ENCODE measurements around the gene WFIKKN2.

DNA sequence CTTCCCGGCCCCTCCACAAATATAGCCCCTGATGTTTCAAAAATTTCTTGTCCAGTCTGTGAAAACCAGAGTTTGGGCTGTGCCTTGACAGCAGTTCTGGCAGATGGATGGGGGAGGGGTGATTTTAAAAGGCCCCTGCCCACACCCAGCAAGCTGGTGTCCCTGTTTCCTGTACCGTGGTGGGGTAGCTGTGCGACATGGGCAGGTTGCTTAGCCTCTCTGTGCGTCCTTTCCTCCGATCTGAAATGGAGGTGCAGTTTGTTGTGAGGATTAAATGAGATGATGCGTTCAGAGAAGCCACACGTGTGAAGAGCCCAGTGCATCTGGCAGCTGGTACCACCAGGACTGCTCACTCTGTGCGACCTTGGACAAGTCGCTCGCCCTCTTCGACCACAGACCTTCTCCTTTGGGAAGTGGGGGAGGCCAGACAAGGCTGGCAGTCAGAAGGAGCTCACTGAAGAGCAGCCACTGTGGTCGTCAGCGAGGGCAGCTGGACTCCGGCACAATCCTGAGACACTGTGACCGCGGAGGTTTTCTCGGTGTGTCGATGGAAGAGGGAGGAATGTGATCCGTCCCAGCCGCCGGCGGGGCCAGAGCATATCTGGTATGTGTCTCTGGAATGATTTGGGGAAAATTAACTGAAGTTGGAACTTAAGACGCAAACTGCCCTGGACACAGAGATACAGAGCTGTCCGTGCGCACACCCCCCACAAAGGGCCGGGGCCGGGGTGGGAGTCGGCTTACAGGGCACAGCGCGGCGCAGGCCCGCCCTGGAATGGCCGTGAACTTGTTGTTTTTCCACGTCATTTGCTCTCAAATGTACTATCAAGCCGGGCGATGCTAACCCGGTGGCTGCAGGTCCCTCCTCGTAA lies 721 bp upstream of the WFIKKN2 start:
- TF ChIP-seq, protein P1, sequence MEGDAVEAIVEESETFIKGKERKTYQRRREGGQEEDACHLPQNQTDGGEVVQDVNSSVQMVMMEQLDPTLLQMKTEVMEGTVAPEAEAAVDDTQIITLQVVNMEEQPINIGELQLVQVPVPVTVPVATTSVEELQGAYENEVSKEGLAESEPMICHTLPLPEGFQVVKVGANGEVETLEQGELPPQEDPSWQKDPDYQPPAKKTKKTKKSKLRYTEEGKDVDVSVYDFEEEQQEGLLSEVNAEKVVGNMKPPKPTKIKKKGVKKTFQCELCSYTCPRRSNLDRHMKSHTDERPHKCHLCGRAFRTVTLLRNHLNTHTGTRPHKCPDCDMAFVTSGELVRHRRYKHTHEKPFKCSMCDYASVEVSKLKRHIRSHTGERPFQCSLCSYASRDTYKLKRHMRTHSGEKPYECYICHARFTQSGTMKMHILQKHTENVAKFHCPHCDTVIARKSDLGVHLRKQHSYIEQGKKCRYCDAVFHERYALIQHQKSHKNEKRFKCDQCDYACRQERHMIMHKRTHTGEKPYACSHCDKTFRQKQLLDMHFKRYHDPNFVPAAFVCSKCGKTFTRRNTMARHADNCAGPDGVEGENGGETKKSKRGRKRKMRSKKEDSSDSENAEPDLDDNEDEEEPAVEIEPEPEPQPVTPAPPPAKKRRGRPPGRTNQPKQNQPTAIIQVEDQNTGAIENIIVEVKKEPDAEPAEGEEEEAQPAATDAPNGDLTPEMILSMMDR (IDR thresholded peaks at IDR 0.05; ENCODE audit: insufficient read depth, low read depth, low read length) = no peak
- TF ChIP-seq EZH2 (IDR thresholded peaks at IDR 0.05; ENCODE audit: insufficient read depth, low read length) = no peak
